CD1c-positive myeloid dendritic cell (primary cell): ENCODE measurements around the gene TEAD1.
"Not testable (repeated sequence)": the region's sequence is repeated elsewhere in the genome, so short reads cannot be mapped to it uniquely, and the experiment has no call there.

Experiments
- DNase-seq: peaks from one replicate; pipeline ENCODE4 v3.0.0-alpha.2; 2016; ENCODE audit errors: extremely low spot score

TEAD1 gene

GRCh38 chr11:12862696-12863469 is 188.7 kb downstream of the TEAD1 start:
- no peak for DNase-seq

- DNase-seq, result no peak
These were observed 189.4 kb downstream of the TEAD1 start for GRCh38 chr11:12863605-12864121.

- peak; percentile 25 for DNase-seq
These were observed 190.3 kb downstream of the TEAD1 start for GRCh38 chr11:12864316-12865156.

- DNase-seq, result no peak
These were observed 191.8 kb downstream of the TEAD1 start for GRCh38 chr11:12865863-12866595.

GRCh38 chr11:12867531-12867930 is 193.3 kb downstream of the TEAD1 start:
- DNase-seq, result no peak

GRCh38 chr11:12868315-12869073 is 194.3 kb downstream of the TEAD1 start:
- DNase-seq, result no peak

GRCh38 chr11:12871241-12871640 is 197.0 kb downstream of the TEAD1 start:
- no peak for DNase-seq

- no peak for DNase-seq
These were observed 197.6 kb downstream of the TEAD1 start for GRCh38 chr11:12871788-12872321.

- DNase-seq, result no peak
These were observed 202.1 kb downstream of the TEAD1 start for GRCh38 chr11:12876340-12876739.

- no peak for DNase-seq
These were observed 202.8 kb downstream of the TEAD1 start for GRCh38 chr11:12876988-12877387.

GRCh38 chr11:12877508-12877907 is 203.3 kb downstream of the TEAD1 start:
- not testable (repeated sequence) for DNase-seq

GRCh38 chr11:12880327-12880726 is 206.1 kb downstream of the TEAD1 start:
- no peak for DNase-seq

GRCh38 chr11:12882670-12883069 is 208.4 kb downstream of the TEAD1 start:
- DNase-seq, result no peak

- no peak for DNase-seq
These were observed 210.6 kb downstream of the TEAD1 start for GRCh38 chr11:12884751-12885318.

GRCh38 chr11:12885717-12886239 is 211.6 kb downstream of the TEAD1 start:
- DNase-seq, result no peak

- DNase-seq, result no peak
These were observed 212.3 kb downstream of the TEAD1 start for GRCh38 chr11:12886508-12886907.

GRCh38 chr11:12888525-12889158 is 214.4 kb downstream of the TEAD1 start:
- peak; percentile 63 for DNase-seq

GRCh38 chr11:12889243-12889642 is 215.0 kb downstream of the TEAD1 start:
- DNase-seq, result peak; percentile 62

- no peak for DNase-seq
These were observed 216.3 kb downstream of the TEAD1 start for GRCh38 chr11:12890476-12890875.
